Measurements from ENCODE around the gene BBS12.

BBS12 gene

GRCh38 chr4:122755675-122756074 is 23.2 kb downstream of the BBS12 start:
- no peak for TF ChIP-seq ZFX (IDR thresholded peaks at IDR 0.05)
- no peak for TF ChIP-seq CTCF (conservative IDR thresholded peaks at IDR 0.05)
- H3K27ac ChIP-seq: no peak overlapping the region

GRCh38 chr4:122758033-122758432 is 25.5 kb downstream of the BBS12 start:
- H3K27ac ChIP-seq: no peak overlapping the region
- TF ChIP-seq CTCF (conservative IDR thresholded peaks at IDR 0.05): peak; percentile 79
- TF ChIP-seq ZFX (IDR thresholded peaks at IDR 0.05): no peak

DNA sequence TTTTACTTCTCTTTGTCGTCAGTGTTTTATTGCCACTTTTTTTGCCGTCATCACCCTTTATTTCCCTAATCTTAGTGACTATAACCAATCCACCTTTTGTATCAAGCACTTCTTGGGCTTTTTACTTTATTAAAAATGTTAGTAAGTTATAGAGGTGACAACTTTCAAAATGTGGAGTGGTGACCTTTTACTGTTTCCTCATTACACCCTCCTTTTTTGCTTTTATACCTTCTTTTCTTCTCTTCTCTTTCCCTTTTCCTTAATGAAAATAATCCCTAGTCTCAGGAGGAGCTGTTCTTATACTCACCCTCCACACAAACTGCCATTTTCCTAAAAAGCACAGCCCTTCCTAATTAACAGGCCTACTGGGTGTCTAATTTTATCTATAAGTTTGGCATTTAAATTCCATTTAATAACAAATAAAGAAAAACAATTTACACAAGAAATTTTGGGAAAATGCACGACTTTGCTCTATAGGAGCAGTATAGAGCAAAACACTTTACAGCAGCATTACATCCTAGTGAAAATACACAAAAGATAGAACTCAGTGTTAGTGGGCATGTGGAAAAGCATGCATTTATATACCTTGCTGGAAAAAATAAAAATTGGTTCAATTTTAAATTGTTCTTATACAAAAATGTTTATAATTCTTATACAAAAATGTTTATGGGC is 27.3 kb downstream of the BBS12 start:
- no peak overlapping the region for H3K27ac ChIP-seq
- TF ChIP-seq CTCF (conservative IDR thresholded peaks at IDR 0.05) (peak; percentile 26; the same call in 1 of the 2 replicates), ZFX (IDR thresholded peaks at IDR 0.05) (no peak)

GRCh38 chr4:122762520-122762919 is 30.0 kb downstream of the BBS12 start:
- no peak overlapping the region for H3K27ac ChIP-seq
- TF ChIP-seq ZFX (IDR thresholded peaks at IDR 0.05) (no peak), CTCF (conservative IDR thresholded peaks at IDR 0.05) (no peak)

DNA sequence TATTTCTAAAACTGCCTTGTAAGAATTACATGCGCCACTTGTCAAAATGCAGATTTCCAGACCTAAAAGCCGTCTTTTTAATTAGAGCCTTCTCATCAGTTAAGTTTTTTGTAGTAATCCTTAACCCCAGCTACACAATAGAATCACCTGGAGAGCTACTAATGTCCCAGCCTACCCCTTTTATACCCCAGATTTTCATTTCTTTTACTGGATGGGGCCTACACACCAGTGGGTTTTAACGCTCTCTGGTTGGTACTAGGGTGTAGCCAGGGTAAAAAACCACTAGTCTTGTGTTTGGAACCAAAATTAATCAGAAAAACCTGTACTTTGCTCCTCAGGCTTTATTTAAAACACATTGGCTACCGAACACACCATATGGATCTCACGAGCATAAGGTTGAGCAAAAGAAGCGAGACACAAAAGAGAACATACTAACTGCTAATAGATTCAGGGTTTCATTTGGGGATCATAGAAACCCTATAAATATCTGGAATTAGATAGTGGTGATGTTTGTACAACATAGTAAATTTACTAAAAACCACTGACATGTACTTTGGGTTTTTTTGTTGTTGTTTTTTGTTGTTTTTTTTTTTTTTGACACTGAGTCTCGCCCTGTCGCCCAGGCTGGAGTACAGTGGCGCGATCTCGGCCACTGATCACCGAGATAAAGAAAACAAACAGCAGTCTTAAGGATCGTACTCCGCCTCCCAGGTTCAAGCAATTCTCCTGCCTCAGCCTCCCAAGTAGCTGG is 30.6 kb downstream of the BBS12 start:
- TF ChIP-seq ZFX (IDR thresholded peaks at IDR 0.05): no peak
- no peak for TF ChIP-seq CTCF (conservative IDR thresholded peaks at IDR 0.05)
- H3K27ac ChIP-seq: no peak overlapping the region

DNA sequence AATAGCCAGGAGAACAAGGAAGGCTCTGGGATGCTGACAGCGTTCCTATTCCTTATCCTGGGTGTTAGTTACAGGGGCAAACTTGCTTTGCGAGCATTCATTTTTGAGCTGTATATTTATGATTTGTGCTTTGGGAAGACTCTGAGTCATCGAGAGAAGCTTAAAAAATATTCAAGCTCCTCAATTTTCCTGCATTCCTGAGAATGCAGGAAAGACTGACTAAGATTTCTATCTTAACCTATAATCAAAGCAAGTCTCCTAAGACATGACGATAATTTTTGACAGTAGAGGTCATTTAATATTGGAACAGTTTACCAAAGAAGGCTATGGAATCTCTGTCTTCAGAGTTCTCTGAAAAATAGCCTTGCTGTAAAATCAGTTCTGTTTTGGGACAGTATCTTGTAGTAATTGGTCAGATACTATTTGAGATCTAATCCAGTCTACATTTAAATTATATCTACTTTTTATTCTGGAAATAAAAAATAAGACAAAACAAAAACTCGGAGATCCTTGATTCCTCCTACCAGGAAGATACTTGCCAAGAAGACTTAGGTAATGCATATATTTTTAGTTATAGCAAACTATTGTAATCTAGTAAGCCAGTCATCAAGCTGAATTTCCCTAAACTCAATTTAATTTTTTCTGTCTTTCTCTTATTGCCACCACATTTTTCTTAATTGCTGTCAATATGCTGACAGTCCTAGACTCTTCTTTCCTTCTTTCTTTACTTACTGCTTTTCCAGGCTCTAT is 31.7 kb downstream of the BBS12 start:
- no peak for TF ChIP-seq ZFX (IDR thresholded peaks at IDR 0.05)
- TF ChIP-seq CTCF (conservative IDR thresholded peaks at IDR 0.05): no peak
- no peak overlapping the region for H3K27ac ChIP-seq

- TF ChIP-seq ZFX (IDR thresholded peaks at IDR 0.05): no peak
- TF ChIP-seq CTCF (conservative IDR thresholded peaks at IDR 0.05): no peak
- H3K27ac ChIP-seq: no peak overlapping the region
These were observed 32.3 kb downstream of the BBS12 start for GRCh38 chr4:122764821-122765215.

Data from C4-2B (cell line).